LNCaP clone FGC (cell line): ENCODE measurements around the gene RASD1.

Experiments
- DNase-seq: peaks from one replicate; pipeline ENCODE4 v3.0.0-alpha.2; 2011; ENCODE audit warnings: low read depth
- H3K4me3 ChIP-seq: 2 replicates; pipeline ENCODE4 v1.5.1; 2011; ENCODE audit warnings: mild to moderate bottlenecking, low read depth, low read length, control low read depth
- TF ChIP-seq, protein P1 (sequence below): IDR thresholded peaks from 2 replicates; pipeline ENCODE4 v1.5.1; 2012; ENCODE audit warnings: mild to moderate bottlenecking; ENCODE audit not compliant: control insufficient read depth, insufficient read depth; ENCODE audit errors: extremely low read depth

RASD1 gene

DNA sequence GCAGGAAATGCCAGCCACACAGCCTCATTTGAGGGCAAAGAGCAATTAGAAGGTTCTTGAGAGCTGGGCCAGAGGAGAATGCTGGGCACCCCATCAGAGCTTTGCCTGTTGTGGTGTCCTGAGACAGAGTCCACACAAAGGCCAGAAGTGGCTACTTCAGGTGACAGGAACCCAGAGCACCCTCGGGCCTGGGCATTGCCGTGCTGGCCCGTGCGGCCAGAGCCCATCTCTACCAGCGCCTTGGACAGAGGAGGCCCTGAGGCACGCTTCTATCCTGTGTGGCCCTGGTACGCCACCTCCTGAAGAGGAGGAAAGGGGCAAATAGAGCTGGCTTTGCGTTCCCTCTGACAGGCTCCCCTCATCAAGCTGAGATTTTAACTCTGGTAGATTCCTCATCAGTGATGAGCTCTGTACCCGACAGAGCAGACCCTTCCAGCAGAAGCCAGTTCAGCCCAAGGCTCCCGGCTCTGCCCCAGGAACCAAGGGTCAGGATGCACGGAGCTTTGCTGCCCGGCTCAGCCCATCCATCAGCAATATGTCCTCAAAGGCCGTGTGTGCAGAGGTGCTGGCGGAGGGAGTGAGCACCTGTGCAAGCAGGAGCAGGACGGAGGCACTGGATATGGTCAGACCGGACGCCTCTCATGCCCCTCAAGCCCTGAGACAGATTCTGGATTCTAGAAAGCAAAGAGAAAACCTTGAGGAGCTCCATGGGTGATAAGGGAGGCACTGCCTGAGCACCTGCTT lies 3.4 kb upstream of the RASD1 start:
- DNase-seq = no peak
- no peak overlapping the region for H3K4me3 ChIP-seq
- TF ChIP-seq, protein P1, sequence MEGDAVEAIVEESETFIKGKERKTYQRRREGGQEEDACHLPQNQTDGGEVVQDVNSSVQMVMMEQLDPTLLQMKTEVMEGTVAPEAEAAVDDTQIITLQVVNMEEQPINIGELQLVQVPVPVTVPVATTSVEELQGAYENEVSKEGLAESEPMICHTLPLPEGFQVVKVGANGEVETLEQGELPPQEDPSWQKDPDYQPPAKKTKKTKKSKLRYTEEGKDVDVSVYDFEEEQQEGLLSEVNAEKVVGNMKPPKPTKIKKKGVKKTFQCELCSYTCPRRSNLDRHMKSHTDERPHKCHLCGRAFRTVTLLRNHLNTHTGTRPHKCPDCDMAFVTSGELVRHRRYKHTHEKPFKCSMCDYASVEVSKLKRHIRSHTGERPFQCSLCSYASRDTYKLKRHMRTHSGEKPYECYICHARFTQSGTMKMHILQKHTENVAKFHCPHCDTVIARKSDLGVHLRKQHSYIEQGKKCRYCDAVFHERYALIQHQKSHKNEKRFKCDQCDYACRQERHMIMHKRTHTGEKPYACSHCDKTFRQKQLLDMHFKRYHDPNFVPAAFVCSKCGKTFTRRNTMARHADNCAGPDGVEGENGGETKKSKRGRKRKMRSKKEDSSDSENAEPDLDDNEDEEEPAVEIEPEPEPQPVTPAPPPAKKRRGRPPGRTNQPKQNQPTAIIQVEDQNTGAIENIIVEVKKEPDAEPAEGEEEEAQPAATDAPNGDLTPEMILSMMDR = no peak

DNA sequence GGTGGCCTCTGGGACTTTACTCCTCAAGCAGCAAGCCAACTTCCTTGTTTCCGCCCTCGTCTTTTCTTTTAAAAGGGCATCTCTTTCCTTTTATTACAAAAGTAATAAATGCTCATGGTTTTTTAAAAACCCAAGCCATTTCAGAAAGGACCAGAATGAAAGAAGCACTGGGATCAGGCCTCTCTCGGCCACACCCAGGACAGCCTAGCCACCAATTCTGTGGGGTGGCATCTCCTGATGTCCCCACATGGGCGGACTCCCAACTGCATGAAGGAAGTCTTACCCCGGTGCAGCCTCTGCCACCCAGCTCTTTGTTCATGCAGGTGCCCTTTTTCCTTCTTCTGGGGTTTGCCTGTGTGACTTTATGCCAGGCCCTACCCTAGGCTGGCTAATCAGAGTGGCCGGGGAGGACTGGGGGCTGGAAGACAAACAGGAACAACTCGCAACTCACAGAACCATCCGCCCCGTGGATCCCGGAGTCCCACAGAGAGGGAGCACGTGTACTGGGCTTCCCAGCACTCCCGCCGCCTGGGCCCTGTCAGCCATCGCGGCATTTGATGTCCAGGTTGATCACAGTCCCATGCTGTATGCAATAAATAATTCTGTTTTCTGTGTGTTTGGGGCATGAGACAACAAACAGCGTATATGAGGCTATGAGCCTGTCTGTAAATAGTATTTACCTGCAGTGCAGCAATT lies 2.6 kb upstream of the RASD1 start:
- TF ChIP-seq, protein P1 = no peak
- no peak for DNase-seq
- no peak overlapping the region for H3K4me3 ChIP-seq

DNA sequence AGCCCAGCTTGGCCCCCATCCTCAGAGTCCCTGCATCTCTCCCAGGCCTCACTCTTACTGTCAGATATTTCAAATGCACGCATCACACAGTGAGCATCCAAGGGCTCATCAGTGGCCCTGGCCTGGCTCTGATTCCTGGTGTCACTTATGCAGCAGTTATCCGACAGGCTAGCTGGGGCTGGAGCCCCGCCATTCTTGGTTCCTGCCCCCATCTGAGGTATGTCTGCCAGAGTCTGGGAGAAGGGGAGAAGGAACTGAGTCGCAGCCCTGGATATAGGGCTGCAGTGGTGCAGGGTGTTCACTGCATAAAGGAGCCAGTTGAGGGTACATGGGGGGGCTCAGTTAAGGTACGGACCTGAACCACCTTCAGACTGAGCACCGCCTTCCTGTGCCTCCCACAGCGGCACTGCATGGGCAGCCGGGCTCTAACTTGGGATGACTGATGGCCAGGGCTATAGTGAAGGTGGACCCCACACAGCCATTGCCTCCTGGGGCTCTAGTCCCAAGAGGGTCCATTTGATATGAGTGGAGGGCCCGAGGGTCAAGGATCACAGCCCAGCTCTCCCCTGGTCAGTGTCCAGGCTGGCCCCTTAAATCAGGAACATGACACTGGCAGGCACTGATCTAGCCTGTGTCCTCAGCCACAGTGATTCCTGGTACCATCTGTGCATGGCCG lies 1.8 kb upstream of the RASD1 start:
- TF ChIP-seq, protein P1 = no peak
- no peak for DNase-seq
- H3K4me3 ChIP-seq = no peak overlapping the region

DNA sequence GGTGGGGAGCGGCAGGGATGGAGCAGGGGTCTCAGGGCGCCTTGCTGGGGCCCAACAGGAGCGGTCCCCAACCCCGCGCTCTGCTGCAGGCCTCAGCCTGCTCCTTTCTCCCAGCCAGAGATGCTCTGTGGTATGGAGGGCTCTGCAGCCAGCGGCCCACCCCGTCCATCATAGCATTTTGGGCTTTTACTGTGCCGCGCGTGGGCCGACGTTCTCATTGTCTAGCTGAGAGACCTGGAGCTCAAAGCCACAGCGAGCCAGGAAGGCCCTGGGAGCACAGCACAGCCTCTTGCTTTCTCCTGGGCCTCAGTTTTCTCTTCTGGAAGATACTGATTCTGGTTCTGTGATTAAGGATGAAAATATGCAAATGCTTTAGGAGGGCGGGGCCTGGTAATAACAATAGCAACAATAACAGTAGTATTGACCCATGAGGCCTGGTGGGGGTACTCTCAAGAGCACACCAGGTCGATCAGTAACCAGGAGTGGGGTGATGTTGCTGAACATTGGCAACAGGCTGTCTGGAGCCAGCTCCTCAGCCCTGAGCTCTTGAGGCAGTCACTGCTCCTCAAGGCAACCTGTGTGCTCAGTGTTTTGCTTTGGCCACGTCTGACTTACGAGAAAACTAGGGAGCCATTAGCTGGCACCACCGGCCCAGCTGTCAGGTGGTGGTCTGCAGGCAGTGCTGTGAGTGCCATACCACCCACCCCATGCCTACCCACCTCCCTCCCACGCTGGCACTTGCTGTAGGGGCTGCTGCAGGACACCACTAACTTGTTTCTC lies 1.1 kb upstream of the RASD1 start:
- TF ChIP-seq, protein P1 = no peak
- DNase-seq = no peak
- H3K4me3 ChIP-seq = peak overlapping the region; percentile 24; the same call in 1 of the 2 replicates

DNA sequence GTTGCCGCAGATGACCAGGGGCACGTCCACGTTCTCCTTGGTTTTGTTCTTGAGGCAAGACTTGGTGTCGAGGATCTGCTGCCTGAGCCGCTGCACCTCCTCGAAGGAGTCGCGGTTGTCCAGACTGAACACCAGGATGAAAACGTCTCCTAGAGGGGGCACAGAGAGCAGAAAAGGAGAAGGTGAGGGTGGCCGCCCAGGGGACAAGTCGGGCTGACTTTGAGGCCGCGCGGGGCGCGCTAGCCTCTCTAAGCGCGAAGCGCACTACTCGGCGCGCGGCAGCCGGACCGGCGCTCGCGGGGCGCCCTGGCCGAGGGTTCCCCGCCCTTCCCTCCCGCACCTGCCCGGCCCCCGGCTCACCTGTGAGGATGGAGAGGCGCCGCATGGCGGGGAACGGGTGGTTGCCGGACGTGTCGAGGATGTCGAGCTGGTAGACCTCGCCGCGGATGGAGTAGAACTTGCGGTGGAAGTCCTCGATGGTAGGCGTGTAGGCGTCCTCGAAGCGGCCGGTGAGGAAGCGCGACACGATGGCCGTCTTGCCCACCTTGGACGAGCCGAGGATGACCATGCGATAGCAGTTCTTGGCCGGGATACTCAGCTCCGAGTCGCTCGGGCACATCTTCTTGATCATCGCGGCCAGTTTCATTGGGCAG lies 533 bp downstream of the RASD1 start:
- peak overlapping the region; percentile 65 for H3K4me3 ChIP-seq
- TF ChIP-seq, protein P1 = no peak
- no peak for DNase-seq

DNA sequence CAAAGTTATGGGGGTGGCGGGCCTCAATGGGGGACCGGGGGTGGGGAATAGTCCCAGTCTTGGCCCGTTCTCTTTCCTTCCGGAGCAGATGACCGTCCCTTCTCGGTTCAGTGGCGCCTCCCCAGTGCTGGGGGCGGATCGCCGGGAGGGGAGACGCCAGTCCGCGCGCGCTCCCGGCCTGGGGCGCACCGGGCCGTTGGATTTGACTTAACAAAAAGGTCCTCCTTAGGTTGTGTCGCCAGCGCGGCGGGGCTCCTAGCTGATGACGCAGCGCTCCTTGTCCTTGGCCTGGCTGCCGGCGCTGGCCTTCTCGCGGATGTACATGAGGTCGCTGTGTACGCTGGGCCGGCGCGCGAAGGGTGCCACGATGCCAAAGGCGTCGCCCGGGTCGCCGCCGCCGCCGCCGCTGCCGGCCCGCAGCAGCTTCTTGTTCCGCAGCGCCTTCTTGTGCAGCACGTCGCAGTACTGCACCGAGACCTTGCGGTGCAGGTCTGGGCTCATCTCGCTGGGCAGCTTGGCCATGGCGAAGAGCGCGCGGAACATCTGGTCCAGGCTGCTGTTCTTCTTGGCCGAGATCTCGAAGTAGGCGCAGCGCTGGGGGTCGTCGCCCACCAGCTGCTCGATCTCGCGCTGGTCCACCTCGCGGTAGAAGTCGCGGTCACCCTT lies 1.2 kb downstream of the RASD1 start:
- H3K4me3 ChIP-seq = peak overlapping the region; percentile 65
- TF ChIP-seq, protein P1 = no peak
- DNase-seq = no peak
